RCC 7860 (cell line): Measurements from ENCODE around the gene CUL1.

Source experiments
- DNase-seq: peaks from one replicate; pipeline ENCODE4 v3.0.0-alpha.2; 2015; ENCODE audit warnings: low spot score
- FAIRE-seq: peaks from 2 replicates; lab custom pipeline; 2012; peaks lifted over from hg19 to GRCh38; lab: Jason Lieb, UNC

The CUL1 gene

GRCh38 chr7:148835854-148836253 lies 137.2 kb downstream of the CUL1 start:
- FAIRE-seq (no peak), DNase-seq (no peak)

GRCh38 chr7:148838905-148839304 lies 140.2 kb downstream of the CUL1 start:
- DNase-seq (no peak), FAIRE-seq (no peak)

GRCh38 chr7:148847815-148848734 lies 149.4 kb downstream of the CUL1 start:
- no peak for FAIRE-seq
- no peak for DNase-seq

- FAIRE-seq: no peak
Measured at GRCh38 chr7:148849393-148850098, 150.8 kb downstream of the CUL1 start.

GRCh38 chr7:148850564-148850963 lies 151.9 kb downstream of the CUL1 start:
- FAIRE-seq: no peak
- DNase-seq: no peak

More at GRCh38 chr7:148849393-148850098, 150.8 kb downstream of the CUL1 start:
- DNase-seq: no peak
